Measurements from ENCODE around the gene DSCAM.

GRCh38 chr21:40732253-40733023 is 114.5 kb downstream of the DSCAM start:
- TF ChIP-seq CTCF (IDR thresholded peaks at IDR 0.05) (no peak), EZH2 (IDR thresholded peaks at IDR 0.05) (no peak)
